HL-60/S4 treated with retinoic acid at 250 ng/mL for 4 days and 3 days (cell line): ENCODE measurements around the gene VPS54.
"Not testable (repeated sequence)": the region's sequence is repeated elsewhere in the genome, so short reads cannot be mapped to it uniquely, and the experiment has no call there.

Source experiments
- in situ Hi-C: fragments of 300-500 bp; cut with MboI; formaldehyde crosslinking; loops from 2 replicates; pipeline ENCODE4 v1.7.0; 2022; ENCODE audit warnings: low sequenced_read_pairs

Gene VPS54

DNA sequence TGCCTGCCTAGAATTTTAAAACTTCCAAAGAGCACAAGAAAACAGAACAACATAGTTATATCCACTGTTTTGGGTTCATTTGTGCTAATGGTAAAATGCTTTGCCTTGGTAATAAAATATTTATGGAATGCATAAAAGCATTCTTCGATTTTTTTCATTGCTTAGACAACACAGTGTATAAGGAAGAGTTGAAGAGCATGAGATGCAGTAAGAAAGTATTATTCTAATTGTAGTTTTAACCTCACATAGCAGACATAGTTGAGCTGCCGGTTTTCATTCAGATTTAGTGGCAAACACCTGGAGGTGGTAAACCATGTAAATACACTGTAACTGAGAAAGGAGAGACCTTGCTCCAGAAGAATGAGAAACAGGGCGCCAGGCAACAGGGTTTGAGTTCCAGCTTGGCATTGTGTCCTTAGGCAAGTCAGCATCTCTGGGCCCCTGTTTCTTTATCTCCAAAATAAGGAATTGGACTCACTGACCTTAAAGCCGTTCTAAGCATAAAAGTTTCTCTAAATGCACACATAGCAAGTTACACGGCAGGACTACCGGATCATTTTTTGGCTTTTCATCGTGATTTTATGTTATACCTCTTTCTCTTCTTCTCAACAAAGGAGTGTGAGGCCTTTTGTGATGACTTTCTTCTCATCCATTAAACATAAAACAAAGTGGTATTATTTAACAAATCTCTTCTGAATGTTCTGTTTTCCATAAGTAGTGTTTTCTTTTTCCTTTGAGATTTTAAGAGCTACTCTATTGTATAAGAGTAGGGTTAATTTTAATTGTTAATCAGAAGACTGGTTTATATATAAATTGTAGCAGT lies 169.6 kb downstream of the VPS54 start:
- in situ Hi-C loops = loop anchor here (25.0 kb wide), 1 partner anchor 162 kb away; no protein-coding TSS in a partner anchor

DNA sequence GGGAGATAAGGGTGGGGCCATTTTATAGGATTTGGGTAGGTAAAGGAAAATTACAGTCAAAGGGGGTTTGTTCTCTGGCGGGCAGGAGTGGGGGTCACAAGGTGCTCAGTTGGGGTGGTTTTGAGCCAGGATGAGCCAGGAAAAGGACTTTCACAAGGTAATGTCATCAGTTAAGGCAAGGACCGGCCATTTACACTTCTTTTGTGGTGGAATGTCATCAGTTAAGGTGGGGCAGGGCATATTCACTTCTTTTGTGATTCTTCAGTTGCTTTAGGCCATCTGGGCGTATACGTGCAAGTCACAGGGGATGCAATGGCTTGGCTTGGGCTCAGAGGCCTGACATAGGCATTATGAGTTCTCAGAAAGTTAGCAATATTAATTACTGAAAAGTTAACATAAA lies 171.7 kb downstream of the VPS54 start:
- in situ Hi-C loops = not testable (repeated sequence)

DNA sequence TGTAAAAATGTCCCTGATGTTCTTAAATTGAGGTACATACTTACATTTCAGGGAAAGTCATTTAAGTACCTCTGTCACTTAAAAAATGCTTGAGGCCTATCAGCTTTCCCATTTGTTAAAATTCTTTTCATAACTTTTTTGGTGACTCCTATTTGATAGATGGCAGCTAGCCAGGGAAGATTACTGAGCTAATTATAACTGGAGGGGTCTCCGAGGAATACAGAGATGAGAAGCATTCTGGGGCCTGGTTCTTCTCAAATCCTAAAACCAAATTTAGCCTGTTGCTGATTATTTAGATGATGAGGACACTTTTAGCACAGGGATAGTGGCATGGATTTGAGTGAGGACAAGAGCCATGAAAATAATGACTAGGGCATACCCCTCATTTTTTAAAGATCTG lies 172.7 kb downstream of the VPS54 start:
- in situ Hi-C loops = no loop called here

DNA sequence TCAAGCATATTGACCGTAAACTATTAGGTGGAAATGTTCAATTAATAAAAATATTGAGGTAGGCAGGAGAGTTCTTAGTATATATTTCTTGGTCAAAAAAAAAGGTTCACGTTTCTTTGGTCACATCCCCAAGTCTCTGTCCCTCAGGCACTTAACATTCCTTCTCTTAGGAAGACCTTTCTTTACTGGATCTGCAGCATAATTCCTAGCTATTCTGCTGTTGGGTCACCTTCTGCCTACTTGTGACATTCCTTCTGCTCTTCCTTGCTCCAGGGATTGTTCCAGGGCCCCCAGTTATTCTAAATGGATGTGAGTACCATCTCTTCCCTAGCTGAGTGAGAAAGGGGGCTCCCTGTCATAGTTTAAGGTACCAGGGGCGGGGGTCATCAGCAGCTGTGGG lies 173.4 kb downstream of the VPS54 start:
- in situ Hi-C loops = no loop called here

GRCh38 chr2:63844616-63845015 lies 174.6 kb downstream of the VPS54 start:
- in situ Hi-C loops = no loop called here

DNA sequence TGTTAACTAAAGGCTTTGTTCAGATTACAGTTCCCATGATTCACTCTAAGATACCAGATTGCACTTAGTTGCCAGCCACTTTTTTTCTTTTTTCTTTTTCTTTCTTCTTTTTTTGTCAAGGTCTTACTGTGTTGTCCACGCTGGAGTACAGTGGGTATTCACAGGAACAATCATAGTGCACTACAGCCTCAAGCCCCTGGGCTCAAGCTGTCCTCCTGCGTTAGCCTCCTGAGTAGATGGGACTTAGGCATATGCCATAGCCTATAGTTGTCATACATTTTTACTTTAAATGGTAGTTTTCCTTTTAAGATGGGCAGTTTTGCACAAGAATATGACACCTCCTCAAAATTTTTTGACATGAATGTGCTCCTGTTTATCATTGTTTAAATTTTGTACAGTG lies 175.4 kb downstream of the VPS54 start:
- in situ Hi-C loops = no loop called here

DNA sequence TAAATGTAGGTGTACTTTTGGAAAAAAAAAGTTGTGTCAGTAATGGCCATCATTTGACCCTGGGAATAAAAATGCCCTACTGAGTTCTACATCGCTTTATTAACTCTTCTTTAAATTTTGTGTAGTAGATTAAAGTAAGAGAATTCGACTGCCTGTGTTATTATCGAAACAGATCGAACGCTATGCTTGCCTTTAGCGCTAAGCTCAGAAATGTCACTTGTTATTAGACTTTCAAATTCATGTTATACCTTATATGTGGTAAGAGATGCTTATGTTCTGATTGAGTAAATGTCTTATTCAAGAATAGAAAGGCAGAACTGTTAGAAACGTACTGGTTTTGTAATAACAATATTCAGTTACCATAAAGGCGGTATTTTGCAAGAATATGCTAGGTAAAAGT lies 176.1 kb downstream of the VPS54 start:
- in situ Hi-C loops = no loop called here

- in situ Hi-C loops = no loop called here
These were observed 176.8 kb downstream of the VPS54 start for GRCh38 chr2:63842149-63843061.
